ENCODE measurements around the gene WWP2.

The WWP2 gene

DNA sequence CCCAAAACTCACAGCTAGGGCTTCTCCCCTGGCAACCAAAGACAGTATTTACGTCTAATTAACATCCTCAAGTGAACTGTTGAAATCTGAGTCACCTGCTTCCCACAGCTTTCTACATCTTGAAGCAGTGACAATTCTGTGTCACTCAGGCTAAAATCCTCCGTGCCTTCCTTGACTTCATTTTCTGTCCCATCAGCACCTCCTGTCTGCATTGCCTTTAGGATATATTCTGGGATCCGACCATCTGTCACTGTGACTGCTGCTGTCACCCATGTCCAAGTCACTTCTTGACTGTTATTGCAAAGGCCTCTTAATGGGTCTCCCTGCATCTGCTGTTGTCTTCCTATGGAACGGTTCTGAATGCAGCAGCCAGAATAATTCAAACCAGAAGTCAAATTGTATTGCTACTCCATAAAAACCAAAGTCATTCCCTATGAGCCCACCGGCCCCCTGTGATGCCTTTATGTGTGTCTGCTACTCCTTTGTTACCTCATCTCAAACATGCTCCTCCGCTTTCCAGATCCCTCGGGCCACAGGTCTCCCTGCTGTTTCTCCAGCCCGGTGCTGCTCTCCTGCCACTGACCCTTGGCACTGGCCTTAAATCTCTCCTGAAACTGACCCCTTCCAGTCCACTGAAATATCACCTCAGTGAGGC, 56.9 kb downstream of the WWP2 start:
- no peak for TF ChIP-seq TCF12 (IDR thresholded peaks at IDR 0.05; ENCODE audit: low read depth)
- TF ChIP-seq, protein P1, sequence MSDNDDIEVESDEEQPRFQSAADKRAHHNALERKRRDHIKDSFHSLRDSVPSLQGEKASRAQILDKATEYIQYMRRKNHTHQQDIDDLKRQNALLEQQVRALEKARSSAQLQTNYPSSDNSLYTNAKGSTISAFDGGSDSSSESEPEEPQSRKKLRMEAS (IDR thresholded peaks at IDR 0.05), result no peak
- no peak for TF ChIP-seq RAD21 (IDR thresholded peaks at IDR 0.05; ENCODE audit: low read depth)
- TF ChIP-seq, protein P2, sequence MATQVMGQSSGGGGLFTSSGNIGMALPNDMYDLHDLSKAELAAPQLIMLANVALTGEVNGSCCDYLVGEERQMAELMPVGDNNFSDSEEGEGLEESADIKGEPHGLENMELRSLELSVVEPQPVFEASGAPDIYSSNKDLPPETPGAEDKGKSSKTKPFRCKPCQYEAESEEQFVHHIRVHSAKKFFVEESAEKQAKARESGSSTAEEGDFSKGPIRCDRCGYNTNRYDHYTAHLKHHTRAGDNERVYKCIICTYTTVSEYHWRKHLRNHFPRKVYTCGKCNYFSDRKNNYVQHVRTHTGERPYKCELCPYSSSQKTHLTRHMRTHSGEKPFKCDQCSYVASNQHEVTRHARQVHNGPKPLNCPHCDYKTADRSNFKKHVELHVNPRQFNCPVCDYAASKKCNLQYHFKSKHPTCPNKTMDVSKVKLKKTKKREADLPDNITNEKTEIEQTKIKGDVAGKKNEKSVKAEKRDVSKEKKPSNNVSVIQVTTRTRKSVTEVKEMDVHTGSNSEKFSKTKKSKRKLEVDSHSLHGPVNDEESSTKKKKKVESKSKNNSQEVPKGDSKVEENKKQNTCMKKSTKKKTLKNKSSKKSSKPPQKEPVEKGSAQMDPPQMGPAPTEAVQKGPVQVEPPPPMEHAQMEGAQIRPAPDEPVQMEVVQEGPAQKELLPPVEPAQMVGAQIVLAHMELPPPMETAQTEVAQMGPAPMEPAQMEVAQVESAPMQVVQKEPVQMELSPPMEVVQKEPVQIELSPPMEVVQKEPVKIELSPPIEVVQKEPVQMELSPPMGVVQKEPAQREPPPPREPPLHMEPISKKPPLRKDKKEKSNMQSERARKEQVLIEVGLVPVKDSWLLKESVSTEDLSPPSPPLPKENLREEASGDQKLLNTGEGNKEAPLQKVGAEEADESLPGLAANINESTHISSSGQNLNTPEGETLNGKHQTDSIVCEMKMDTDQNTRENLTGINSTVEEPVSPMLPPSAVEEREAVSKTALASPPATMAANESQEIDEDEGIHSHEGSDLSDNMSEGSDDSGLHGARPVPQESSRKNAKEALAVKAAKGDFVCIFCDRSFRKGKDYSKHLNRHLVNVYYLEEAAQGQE (IDR thresholded peaks at IDR 0.05; ENCODE audit: low read depth), result no peak
- TF ChIP-seq EP300 (IDR thresholded peaks at IDR 0.05; ENCODE audit: borderline replicate concordance), result no peak
- no peak for TF ChIP-seq CEBPB (IDR thresholded peaks at IDR 0.05)

DNA sequence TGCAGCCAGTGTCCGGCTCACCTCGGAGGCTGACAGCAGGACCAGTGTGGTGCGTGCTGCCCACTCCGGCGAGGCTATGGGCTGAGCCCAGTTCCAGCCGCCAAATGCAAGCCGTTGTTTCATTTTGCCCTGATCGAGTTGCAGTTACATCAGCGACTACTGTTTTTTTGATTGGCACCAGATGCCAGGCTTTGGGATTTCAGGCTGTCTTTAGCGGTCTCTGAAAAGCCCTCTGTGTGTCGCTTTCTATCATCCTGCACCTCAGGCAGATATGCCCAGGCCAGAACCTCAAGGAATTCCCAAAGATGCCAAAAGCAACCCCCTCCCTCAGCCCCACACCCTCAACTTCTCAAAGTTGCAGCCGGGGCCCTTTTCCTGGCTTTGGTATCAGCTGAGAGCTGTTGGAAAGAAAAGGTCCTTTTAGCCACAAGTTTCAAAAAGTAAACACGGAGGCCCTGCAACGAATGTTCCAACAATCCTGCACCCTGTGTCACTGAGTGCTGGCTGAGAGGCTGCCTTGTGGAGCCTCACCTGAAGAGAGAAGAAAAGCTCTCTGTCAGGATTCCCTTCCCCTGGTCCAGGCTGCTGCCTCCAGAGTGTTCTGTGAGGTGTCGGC, 58.9 kb downstream of the WWP2 start:
- no peak for TF ChIP-seq FOXM1 (IDR thresholded peaks at IDR 0.05; ENCODE audit: borderline replicate concordance, low read depth)
- no peak for TF ChIP-seq EP300 (IDR thresholded peaks at IDR 0.05; ENCODE audit: borderline replicate concordance)

DNA sequence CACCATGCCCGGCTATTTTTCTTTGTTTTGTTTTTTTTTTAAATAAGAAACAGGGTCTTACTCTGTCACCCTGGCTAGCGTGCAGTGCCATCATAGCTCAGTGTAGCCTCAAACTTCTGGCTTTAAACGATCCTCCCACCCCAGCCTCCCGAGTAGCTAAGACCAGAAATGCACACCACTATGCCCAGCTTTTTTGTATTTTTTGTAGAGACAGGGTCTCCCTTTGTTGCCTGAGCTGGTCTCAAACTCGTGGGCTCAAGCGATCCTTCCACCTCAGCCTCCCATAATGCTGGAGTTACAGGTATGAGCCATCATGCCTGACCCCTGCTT, 59.7 kb downstream of the WWP2 start:
- TF ChIP-seq ZBTB7A (IDR thresholded peaks at IDR 0.05; ENCODE audit: low read depth) (no peak), FOXM1 (IDR thresholded peaks at IDR 0.05; ENCODE audit: borderline replicate concordance, low read depth) (no peak), NFIC (IDR thresholded peaks at IDR 0.05) (no peak), CREB1 (IDR thresholded peaks at IDR 0.05; ENCODE audit: low read depth) (no peak), EGR1 (IDR thresholded peaks at IDR 0.05) (no peak), RAD21 (IDR thresholded peaks at IDR 0.05; ENCODE audit: low read depth) (no peak), TEAD4 (IDR thresholded peaks at IDR 0.05) (no peak), CEBPB (IDR thresholded peaks at IDR 0.05) (no peak), EP300 (IDR thresholded peaks at IDR 0.05; ENCODE audit: borderline replicate concordance) (no peak), YY1 (IDR thresholded peaks at IDR 0.05; ENCODE audit: low read depth) (no peak), TAF1 (IDR thresholded peaks at IDR 0.05; ENCODE audit: low read depth) (no peak), TCF12 (IDR thresholded peaks at IDR 0.05; ENCODE audit: low read depth) (no peak)
- TF ChIP-seq, protein P3, sequence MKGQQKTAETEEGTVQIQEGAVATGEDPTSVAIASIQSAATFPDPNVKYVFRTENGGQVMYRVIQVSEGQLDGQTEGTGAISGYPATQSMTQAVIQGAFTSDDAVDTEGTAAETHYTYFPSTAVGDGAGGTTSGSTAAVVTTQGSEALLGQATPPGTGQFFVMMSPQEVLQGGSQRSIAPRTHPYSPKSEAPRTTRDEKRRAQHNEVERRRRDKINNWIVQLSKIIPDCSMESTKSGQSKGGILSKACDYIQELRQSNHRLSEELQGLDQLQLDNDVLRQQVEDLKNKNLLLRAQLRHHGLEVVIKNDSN (IDR thresholded peaks at IDR 0.05), result no peak
- TF ChIP-seq, protein P2 (IDR thresholded peaks at IDR 0.05; ENCODE audit: low read depth), result no peak
- TF ChIP-seq, protein P1 (IDR thresholded peaks at IDR 0.05), result no peak

DNA sequence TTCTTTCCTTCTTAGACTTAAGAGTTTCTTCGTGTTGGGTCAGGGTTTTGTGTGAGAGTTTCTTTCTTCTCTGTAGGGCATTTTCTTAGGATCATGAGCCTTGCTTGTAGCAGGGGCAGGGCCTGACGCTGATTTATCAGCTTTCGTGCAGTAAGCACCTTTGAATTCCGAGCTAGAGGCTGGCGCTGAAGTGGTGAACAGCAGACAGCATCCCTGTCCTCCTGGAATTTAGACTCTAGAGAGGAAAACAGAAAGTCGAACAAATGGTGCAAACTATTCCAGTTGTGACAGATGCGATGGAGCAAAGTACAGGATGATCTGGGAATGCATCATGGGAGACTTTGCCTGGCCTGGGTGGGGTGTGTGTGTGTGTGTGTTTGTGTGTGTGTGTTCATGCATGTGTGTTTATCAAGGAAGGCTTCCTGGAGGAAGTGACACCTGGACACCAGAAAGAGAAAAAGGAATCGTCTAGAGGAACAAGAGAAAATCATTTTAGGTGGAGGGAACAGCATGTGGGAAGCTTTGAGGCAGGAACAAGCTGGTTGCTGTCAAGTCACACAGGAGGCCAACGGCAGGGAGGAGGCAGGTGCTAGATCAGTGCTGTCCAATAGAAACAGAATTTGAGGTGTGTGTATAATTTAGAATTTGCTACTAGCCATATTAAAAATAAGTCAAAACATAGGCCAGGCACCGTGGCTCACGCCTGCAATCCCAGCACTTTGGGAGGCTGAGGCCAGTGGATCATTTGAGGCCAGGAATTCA, 60.2 kb downstream of the WWP2 start:
- TF ChIP-seq, protein P1 (IDR thresholded peaks at IDR 0.05), result no peak
- no peak for TF ChIP-seq RAD21 (IDR thresholded peaks at IDR 0.05; ENCODE audit: low read depth)
- TF ChIP-seq TCF12 (IDR thresholded peaks at IDR 0.05; ENCODE audit: low read depth), result no peak
- TF ChIP-seq CEBPB (IDR thresholded peaks at IDR 0.05), result no peak
- TF ChIP-seq ZBTB7A (IDR thresholded peaks at IDR 0.05; ENCODE audit: low read depth), result no peak
- TF ChIP-seq, protein P3 (IDR thresholded peaks at IDR 0.05), result no peak
- no peak for TF ChIP-seq TEAD4 (IDR thresholded peaks at IDR 0.05)
- TF ChIP-seq TAF1 (IDR thresholded peaks at IDR 0.05; ENCODE audit: low read depth), result no peak
- TF ChIP-seq NFIC (IDR thresholded peaks at IDR 0.05), result no peak
- TF ChIP-seq YY1 (IDR thresholded peaks at IDR 0.05; ENCODE audit: low read depth), result no peak
- no peak for TF ChIP-seq FOXM1 (IDR thresholded peaks at IDR 0.05; ENCODE audit: borderline replicate concordance, low read depth)
- TF ChIP-seq EGR1 (IDR thresholded peaks at IDR 0.05), result no peak
- no peak for TF ChIP-seq EP300 (IDR thresholded peaks at IDR 0.05; ENCODE audit: borderline replicate concordance)
- TF ChIP-seq, protein P2 (IDR thresholded peaks at IDR 0.05; ENCODE audit: low read depth), result no peak
- TF ChIP-seq CREB1 (IDR thresholded peaks at IDR 0.05; ENCODE audit: low read depth), result no peak
